HG02840 (cell line): ENCODE data around the gene TCOF1.

Source experiments
- ATAC-seq: cut with Tn5 transposase; IDR thresholded peaks from one replicate; pipeline ENCODE4 v1.9.1; 2021; ENCODE audit warnings: mild to moderate bottlenecking, moderate library complexity, moderate number of reproducible peaks; ENCODE audit not compliant: unreplicated experiment, low FRiP score

TCOF1 gene

DNA sequence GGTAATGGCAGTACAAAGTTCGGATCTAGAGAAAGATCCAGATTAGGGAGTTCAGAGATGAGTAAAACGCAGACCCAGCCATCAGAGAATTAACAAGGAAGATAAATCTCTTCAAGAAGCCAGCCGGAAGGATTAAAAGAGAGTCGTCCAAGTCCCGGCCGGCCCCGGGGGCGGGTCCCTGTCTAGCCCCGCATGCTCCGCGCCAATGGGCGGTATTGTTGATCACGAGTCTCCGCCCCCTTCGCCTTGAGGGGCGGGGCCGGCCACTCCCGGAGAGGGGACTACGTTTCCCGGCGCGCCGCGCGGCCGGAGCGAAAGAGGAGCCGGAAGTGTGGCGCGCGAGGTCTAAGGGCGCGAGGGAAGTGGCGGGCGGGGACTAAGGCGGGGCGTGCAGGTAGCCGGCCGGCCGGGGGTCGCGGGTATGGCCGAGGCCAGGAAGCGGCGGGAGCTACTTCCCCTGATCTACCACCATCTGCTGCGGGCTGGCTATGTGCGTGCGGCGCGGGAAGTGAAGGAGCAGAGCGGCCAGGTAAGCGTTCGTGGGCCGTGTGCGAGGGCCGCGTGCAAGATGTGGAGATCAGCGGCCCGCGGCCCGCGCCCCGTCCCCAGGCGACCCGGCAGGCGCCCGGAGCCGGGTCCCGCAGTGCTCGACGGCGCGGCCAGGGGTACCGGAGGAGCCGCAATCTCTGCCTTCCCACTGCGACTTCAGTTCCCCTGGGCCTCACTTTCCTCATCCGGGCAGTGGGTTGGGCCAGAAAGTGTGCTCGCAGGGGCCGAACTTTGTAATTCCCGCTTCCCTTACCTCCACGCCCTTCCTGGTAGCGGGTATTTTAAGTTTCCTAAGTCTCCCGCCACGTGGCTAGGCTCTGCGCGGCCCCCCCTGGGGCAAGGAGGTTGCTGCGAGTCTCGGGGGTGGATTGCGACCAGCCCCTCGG, at the start of gene TCOF1:
TCOF1 (plus strand) TSS at position 372 of the 935 bp plus-strand sequence; CDS start at position 422, 50 bp downstream.
- ATAC-seq: peak; percentile 87

- ATAC-seq: no peak
These were observed 48.2 kb upstream of the TCOF1 start for GRCh38 chr5:150309101-150309885.

DNA sequence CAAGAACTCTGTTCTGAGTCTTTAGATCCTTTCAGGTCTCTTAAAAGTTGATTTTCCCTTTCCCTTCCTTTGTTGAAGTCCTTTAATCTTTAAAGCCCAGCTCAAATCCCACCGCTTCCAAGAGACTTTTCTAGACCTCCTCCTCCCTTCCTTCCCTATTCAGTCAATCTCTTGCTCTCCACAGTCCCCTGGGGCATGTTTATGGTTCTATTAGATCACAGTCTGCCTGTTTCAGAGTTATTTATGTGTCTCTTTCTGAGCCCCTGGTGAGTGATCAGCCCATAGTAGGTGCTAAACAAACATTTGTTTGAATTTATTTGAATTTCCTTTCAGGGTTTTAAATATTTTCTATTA, 47.6 kb upstream of the TCOF1 start:
- ATAC-seq: no peak

- ATAC-seq: no peak
These were observed 47.3 kb upstream of the TCOF1 start for GRCh38 chr5:150310246-150310645.

DNA sequence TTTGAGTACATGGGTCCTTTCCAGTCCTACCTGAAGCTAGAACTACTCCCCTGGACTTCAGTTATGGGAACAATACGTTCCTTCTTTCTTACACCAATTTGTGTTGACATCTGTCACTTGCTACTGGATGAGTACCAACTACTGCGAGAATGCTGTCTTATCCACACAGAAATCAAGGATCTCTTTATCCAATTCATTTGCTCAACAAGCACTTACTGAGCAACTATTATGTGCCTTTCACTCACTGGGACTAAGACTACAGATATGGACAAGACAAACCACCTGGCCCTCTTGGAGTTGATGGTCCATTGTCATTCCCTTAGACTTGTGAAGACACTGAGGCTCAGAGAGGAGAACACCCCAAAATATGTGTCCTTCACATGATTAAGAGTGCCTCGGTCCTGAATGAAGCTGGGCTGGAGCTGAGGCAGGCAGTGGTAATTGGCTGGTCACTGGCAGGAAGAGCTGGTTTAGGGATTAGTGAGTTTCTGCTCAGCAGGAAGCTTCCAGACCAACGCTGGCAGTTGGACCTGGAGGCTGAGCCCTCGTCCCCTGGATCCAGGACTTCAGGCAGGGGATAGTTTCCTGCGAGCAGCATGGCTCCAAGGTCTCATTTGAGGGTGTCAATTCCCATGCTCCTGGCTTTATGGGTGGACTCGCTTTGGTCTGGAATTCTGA, 46.3 kb upstream of the TCOF1 start:
- ATAC-seq: no peak

DNA sequence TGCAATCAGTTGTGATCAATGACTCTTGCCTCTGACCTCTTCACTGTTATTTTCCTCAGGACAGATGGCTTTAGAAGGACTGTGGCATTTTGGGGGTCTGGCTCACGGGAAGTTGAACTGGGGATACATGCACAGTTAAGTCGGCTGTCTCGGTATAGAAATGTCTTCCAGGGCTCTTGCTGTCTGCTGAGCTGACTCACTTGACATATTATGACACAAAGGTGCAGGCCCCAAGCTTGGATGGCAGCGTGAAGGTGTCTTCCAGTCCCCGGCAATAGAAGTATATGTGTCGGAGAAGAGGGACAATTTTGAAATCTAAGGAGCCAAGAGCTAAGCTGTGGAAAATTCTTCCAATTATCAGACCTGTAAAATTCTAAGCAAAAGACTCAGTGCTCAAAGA, 45.0 kb upstream of the TCOF1 start:
- ATAC-seq: no peak

GRCh38 chr5:150313501-150313900, 44.0 kb upstream of the TCOF1 start:
- no peak for ATAC-seq

DNA sequence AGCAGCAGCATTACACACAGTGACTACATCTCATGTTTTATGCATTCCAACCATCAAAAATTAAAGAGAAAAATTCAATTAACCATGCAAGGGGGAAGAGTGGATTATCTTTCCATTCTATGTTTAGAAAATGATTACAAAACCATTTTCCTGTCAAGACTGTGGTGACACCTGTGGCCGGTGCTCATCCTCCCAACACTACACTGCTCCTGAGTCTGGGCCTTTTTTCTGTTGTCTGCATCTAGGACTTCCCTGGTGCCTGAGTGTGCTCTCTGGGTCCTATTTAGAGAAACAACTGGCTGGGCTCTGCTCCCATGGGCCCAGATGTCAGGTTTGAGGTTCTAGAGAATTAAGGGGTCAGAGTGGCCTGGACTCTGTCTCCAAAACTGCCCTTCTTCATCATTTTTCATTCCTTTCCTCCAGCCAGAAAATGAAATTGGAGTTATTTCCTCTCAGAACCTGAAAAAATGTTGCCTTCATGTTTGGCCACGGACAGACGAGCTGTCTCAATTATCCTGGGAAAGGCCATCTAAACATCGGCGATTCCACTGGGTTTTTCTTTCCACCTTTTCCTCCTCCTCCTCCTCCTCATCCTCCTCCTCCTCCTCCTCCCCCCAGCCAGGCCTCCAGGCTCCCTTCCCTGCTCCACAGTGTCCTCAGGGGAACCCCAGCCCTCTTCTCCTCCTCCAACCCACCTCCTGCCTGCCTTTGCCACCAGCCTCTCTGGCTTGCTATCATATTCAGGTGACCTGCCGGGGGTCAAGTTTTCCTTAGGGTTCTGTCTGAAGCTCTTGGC, 43.4 kb upstream of the TCOF1 start:
- ATAC-seq: no peak

GRCh38 chr5:150315245-150315644, 42.3 kb upstream of the TCOF1 start:
- no peak for ATAC-seq

DNA sequence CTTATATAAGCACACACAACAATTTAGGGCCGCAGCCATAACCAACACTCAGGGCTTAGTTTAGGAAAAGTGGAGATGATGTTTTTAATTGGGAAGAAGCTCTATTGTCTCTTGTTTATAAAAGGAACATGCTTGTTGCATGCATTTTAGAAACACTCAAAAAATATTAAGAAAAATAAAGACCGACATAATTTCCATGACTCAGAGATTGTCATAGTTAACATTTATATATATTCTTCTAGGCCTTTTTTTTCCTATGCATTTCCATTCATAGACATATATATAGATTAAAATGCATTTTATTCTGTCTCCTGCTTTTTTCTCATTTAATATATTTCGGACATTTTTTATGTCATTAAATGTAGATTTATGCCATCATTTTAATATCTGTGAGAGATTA, 41.2 kb upstream of the TCOF1 start:
- ATAC-seq: no peak

DNA sequence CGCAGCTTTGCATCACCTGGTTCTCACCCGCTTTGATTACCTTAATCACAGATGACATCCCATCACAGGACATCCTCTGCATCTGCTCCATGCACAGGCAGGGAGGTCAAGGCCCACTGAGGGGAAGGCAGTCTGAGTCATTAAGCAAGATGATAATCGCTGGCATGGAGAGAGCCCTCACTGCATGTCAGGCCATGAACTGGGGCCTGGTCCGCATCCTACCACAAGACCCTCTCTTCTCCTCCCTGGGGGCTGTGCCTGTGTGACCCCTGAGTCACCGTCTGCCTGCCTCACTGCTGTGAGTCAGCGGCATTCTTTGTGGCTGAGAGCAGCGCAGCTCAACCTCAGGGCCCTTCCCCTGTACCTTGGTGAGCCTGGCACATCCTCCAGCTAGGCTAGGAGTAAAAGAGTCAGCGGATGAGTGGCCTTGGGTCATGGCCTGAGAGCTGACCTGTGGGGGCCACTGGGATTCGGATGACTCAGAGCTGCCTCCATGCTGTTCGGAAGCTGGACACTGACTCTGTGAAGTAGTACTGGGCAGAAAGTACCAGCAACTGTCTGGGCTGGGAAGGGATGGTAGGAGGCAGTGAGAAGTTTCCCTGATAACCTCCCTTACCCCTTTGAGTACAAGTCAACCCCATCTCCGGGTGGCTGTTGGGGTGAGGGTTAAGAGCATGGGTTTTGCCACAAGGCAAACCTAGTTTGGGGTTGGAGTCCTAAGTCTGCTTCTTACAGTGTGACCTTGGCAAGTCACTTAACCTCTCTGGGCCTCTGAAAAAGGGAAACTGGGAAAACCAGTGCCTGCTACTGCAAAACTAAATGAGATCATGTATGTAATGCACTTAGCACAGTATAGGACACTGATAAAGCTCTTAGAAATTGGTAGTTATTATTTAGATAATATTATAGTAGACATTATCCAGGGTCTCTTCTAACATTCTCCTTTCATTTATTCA, 40.2 kb upstream of the TCOF1 start:
- ATAC-seq: no peak

GRCh38 chr5:150318613-150319483, 38.6 kb upstream of the TCOF1 start:
- ATAC-seq: no peak

DNA sequence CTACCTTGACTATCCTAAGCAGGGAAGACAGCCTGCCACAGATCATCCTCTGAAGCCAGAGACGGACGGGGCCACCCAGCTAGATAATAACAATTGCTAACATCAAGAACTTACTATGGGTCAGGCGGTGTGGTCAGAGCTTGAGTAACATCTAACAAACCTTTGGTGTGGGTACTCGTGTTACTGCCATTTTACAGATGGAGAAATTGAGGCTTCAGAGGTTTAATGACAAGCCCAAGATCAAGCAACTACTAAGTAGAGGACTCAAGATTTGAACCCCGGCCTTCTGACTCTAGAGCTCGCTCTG, 38.1 kb upstream of the TCOF1 start:
- no peak for ATAC-seq

DNA sequence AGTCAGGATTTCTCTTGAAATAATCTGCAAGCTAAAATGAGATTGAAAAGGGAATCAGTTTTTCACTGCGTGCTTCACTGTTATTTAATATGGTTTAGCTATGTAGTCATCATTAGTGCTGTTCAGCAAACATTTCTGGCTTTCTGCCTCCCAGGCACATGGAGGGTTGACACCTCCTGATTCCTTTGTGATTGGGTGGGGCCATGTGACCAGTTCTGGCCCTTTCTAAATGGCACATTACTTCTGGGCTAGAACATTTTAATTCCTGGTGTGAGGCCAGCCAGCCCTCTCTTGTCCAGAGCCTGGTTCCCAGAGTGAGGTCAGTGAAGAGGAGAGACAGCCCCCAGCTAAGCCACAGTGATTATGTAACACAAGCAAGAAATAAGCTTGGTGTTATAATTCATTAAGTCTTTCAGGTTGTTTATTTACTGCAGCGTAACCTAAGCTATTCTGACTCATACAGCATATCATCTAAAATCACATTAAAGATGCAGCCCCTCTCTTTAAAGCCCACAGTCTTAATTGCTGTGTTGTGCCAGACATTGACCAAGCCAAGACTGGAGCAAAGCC, 37.4 kb upstream of the TCOF1 start:
- no peak for ATAC-seq

- ATAC-seq: no peak
These were observed 36.3 kb upstream of the TCOF1 start for GRCh38 chr5:150321211-150321610.

DNA sequence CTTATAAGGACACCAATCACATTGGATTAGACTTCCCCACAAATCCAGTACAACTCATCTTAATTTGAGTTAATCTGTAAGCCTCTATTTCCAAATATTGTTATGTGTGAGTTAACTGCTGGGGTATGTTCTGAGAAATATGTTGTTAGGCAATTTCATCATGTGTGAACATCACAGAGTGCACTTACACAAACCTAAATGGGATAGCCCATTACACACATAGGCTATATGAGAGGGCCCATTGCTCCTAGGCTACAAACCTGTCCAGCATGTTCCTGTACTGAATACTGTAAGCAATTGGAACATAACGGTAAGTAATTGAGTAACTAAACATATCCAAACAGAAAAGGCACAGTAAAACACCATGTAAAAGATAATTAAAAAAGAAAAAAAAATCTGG, 35.7 kb upstream of the TCOF1 start:
- ATAC-seq: no peak

DNA sequence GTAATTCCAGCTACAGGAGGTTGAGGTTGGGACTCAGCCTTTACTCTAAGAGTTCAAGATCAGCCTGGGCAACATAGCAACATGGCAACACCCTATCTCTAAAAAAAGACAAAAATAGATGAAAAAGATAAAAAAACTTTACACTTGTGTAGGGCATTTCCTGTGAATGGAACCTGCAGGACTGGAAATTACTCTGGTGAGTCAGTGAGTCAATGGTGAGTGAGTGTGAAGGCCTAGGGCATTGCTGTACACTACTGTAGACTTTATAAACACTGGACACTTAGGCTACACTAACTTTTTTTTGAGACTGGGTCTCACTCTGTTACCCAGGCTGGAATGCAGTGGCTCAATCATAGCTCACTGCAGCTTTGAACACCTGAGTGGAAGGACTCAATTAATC, 35.3 kb upstream of the TCOF1 start:
- ATAC-seq: no peak

DNA sequence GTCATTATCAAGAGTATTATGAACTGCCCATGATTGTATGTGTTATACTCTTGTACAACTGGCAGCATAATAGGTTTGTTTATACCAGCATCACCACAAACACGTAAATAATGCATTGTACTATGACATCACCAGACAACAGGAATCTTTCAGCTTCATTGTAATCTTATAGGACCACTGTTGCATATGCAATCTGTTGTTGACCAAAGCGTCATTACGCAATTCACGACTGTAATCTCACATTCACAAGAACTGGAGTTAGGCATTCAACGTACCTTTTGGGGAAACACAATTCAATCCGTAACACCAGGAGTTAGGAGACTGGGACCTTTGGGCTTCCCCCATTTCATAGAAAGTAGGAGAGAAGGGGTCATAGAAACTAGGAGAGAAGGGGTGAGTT, 34.4 kb upstream of the TCOF1 start:
- ATAC-seq: no peak
